Choroid plexus epithelial cell (primary cell): ENCODE measurements around the gene REN.

ENCODE experiments used
- DNase-seq: peaks from one replicate; pipeline ENCODE4 v3.0.0-alpha.2; 2010; ENCODE audit warnings: low read depth
- H3K4me3 ChIP-seq: 2 replicates; pipeline ENCODE4 v1.5.1; 2011; ENCODE audit warnings: low read depth, mild to moderate bottlenecking, control low read depth, low read length, moderate library complexity
- TF ChIP-seq, protein P1 (sequence below): conservative IDR thresholded peaks from 2 replicates; pipeline ENCODE4 v1.5.1; 2011; ENCODE audit warnings: low read depth, mild to moderate bottlenecking, control low read depth, inconsistent platforms, low read length, moderate library complexity

Gene REN

DNA sequence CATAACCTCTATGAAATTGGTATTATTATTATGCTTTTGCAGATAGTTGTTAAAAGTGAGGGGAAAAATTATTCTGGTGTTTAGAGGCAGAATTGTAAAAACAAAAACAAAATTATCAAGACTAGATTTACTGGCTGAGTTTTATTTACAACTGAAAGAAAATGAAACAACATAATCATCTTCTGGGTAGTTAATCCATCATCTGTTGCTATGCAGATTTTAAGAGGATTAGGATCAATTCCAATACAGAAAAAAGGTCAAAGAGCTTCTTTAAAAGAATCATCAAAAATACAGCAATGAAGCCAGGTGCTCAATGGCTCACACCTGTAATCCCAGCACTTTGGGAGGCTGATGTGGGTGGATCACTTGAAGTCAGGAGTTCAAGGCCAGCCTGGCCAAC lies 39.3 kb upstream of the REN start:
- H3K4me3 ChIP-seq: no peak overlapping the region
- TF ChIP-seq, protein P1, sequence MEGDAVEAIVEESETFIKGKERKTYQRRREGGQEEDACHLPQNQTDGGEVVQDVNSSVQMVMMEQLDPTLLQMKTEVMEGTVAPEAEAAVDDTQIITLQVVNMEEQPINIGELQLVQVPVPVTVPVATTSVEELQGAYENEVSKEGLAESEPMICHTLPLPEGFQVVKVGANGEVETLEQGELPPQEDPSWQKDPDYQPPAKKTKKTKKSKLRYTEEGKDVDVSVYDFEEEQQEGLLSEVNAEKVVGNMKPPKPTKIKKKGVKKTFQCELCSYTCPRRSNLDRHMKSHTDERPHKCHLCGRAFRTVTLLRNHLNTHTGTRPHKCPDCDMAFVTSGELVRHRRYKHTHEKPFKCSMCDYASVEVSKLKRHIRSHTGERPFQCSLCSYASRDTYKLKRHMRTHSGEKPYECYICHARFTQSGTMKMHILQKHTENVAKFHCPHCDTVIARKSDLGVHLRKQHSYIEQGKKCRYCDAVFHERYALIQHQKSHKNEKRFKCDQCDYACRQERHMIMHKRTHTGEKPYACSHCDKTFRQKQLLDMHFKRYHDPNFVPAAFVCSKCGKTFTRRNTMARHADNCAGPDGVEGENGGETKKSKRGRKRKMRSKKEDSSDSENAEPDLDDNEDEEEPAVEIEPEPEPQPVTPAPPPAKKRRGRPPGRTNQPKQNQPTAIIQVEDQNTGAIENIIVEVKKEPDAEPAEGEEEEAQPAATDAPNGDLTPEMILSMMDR: no peak
- no peak for DNase-seq

DNA sequence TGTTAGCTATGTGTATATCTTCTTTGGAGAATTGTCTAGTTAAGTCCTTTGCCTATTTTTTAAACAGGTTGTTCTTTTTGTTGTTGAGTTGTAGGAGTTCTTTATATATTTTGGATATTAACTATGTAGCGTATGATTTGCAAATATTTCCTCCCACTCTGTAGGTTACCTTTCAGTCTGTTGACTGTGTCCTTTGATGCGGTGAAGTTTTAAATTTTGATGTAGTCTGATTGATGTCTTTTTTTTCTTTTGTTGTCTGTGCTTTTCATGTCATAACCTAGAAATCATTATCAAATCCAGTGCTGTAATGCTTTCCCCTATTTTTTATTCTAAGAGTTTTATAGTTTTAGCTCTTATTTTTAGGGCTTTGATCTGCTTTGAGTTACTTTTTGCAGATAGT lies 38.8 kb upstream of the REN start:
- TF ChIP-seq, protein P1: no peak
- DNase-seq: no peak
- no peak overlapping the region for H3K4me3 ChIP-seq

DNA sequence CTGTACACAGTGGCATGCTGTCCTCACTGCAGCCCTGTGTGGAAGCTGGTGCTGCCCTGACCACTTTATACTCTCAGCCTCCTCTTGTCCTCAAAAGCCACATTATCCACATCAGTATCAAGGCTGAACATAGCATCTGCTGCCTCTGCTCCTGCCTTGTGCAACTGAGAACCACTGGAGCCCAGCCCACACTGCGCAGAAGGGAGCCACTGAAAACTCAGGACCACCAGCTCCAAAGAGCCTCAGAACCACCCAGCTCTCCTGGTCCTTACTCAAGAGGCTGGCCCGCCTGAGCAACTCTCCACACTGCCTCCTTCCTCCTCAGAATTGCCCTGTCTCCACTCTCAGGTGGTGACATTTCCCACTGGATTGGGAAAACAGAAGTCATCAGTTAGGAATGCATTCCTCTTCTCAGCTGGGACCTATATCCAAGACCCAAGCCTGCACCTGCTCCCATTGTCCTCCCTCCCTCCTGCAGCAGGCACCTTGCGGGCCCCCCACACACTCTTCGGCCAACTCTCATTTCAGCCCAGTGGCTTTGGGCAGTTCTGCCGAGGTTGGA lies 37.1 kb upstream of the REN start:
- H3K4me3 ChIP-seq: no peak overlapping the region
- DNase-seq: no peak
- TF ChIP-seq, protein P1: no peak

DNA sequence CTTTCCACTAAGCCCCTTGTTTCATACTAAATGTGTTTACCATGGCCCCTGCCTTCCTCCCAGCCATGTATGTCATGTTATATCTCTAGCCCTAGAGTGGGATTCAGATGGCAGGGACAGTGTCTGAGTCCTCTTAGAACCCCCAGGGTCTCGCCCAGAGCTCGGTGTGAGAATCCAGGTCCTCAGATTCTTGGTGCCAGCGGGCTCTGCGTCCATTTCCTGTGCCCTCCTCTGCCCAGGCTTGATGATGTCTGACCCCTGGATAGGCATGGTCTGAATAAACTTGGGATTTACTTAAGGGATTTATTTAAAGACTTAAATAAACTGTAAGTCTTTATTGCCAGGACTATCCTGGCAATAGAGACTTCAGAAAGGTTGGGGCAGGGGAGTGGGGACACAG lies 36.3 kb upstream of the REN start:
- no peak overlapping the region for H3K4me3 ChIP-seq
- TF ChIP-seq, protein P1: no peak
- no peak for DNase-seq

DNA sequence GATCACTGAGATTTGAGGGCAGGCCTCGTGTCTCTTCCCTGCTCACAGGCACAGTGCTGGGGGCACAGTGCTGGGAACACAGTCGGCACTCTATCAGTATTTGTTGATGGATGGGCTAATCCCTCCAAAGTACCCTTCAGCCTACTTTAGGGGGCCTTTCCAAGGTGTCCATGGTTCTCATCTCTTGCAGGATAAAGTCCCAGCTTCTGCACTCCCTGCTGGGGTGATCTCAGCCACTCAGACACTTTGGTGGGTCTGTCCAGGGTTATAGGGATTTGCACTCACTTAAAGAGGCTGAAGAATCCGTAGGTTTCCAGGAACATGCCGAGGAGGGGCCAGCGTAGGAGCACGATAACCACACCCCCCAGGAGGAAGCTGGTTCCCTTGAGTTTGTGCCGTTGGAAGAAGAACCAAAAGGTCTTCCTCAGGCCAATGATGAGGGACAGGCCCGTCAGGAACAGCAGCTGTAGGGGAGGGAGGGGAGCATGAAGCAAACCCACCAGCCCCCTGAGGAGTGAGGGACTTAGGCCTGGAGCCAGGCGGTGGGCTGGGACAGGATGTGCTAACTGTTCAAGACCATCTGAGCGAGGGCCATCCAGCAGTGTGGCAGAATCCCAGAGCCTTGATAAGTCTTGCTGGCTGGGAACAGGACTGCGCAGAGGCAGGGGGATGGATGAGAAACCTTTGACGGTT lies 35.4 kb upstream of the REN start:
- DNase-seq: no peak
- TF ChIP-seq, protein P1: no peak

DNA sequence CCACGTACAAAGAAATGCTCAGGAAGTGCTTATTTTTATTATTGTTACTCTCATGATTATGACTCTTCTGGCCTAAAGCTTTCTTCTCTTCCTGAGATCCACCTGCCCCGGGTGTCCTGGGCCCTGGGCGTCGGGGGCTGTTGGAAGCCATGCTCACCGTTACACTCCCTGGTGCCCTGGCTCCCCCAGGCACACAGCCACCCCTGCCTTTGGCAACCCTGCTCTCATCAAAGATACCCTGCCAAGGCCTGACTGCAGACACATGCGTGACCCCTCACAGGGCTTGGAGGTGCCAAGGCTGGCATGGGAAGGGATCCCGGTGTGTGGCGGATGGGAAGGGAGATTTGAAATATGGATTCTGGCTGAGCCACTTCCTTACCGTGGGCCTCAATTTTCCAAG lies 33.4 kb upstream of the REN start:
- no peak for DNase-seq
- no peak overlapping the region for H3K4me3 ChIP-seq
- TF ChIP-seq, protein P1: no peak

More for the DNA sequence above, 35.4 kb upstream of the REN start:
- no peak overlapping the region for H3K4me3 ChIP-seq
